HG02840 (cell line): ENCODE data around the gene PPP1R37.

Experiments used
- ATAC-seq: cut with Tn5 transposase; IDR thresholded peaks from one replicate; pipeline ENCODE4 v1.9.1; 2021; ENCODE audit warnings: mild to moderate bottlenecking, moderate library complexity, moderate number of reproducible peaks; ENCODE audit not compliant: unreplicated experiment, low FRiP score

The PPP1R37 gene

DNA sequence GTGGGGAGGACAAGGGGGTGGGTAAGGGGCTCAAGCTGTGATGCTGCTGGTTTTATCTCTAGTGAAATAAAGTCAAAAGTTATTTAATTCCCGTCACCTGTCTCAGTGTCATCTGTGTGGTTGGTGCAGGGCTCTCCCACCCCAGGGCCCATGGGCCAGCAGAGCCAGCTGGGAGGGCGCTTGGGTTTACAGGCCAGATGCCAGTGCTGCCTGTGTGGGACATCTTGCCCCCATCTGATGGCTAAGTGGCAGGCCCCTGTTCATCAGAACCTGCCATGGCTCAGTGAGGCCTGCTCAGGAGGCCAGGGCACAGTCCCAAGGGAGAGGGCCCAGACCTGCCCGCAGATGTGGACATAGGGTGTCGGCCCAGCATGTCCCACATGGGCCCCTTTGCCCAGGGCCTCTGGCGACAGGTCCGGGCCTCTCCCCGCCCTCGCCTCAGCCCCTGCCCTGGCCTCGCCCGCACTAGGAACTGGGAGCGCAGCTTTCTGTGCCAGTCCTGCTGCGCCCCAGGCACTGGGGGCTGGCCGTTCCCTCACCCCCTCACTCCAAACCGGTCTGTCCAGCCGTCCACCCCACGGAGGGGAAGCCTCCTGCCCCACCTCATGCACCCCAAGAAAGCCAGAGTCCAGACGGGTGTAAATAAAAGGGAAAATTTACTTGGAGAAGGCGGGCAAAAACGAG lies 22.0 kb upstream of the PPP1R37 start:
- no peak for ATAC-seq

DNA sequence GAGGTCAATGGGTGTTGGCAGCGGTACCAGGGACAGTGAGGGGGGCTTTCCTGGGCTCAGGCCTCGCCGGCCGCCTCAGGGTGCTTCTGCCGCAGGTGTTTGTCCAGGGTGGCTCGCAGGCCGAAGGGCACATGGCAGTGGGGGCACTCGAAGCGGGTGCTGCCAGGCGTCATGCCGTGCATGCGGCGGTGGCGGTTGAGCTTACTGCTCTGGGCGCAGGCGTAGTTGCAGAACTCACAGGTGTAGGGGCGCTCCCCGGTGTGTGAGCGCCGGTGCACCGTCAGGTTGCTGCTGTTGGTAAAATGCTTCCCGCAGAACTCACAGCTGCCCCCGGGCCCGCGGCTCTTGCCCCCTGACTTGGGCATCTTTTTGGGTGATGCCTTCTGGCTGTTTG lies 21.4 kb upstream of the PPP1R37 start:
- no peak for ATAC-seq

DNA sequence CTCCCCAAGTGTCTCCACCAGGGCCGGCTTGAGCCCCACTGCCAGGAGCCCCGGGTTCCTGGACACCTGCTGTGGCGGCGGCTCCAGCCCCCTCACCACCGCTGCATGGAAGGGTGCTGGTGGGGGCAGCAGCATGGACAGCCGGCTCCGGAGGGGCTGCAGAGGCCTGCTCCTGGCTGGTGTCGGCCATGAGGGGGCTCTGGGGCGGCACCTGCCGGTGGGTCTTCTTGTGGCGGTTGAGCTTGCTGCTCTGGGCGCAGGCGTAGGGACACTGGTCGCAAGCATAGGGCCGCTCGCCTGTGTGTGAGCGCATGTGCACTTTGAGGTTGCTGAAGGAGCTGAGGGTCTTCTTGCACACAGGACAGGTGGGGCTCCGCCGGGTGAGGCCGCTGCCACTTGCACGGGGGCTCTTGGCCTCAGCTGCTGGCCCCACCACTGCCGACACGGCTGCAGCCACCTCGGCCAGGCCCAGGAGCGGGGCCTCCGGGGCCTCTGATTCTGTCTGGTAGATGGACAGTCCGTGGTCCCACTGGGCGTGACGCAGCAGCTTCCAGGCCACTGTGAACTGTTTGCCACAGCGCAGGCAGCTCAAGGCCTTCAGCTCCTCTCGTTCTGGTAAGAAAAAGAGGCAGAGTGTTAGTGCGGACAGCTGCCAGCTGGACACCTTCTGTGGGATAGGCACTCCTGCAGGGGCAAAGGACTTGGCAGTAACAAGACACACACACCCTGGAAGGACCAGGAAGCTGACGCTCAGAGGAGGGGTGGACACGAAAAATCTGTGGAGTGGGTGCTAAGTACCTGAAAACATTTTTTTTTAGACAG lies 20.8 kb upstream of the PPP1R37 start:
- no peak for ATAC-seq

DNA sequence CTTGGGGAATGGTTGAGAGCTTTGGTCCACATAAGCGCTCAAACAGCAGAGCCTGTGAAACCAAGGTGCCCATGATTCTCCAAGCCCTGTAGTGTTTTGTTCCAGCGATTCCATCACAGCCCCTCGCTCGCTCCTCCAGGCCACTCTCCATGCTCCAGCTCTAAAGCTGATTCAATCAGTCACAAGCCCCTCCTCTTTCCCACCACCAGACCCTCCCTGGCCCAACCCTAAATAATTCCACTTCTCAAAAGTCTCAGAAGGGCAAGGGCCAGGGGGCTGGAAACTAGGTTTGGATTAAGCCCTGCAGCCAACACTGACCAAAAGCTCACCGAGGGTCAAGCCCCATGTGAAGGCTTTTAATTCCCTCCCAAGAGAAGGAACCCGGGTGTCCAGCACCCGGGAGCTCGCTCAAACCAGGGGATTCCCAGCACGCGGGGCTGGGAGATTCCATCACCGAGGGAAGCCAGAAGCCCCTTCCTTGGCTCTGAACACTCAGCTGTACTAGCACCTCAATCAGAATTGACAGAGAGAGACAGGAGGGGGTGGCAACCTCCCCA lies 18.2 kb upstream of the PPP1R37 start:
- no peak for ATAC-seq

DNA sequence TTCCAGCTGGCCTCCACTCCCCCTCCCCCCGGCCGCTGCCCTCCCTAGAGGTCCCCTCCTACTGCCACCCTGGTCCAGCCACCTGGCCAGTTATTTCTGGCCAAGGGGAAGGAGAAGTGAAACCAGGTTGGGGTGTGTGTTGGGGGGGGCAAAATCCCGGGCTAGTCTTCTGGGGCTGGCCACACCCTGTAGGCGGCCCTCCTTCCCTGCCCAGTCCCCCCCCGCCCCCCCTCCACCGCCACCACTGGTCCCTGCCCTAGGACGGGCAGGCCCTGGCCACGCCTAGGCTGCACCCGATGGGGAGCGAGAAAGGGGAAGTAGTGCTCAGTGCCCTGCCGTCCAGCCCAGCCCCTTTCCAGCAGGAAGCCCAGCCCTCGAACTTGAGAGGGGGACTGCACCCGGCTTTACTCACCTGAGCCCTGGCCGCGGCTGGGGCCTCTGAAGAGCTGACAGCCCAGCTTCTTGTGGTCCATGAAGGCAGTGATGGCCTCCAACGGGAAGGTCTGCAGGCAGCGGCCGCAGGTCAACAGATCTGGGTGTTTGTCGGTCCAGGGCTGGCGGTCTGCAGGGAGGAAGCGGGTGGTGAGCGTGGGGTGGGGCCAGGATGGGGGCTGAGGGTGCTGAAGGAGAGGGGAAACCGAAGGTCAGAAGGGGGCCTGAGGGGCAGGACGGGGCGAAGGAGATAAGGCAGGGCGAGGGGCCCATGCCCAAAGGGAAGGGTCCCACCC lies 17.5 kb upstream of the PPP1R37 start:
- ATAC-seq = peak; percentile 53

DNA sequence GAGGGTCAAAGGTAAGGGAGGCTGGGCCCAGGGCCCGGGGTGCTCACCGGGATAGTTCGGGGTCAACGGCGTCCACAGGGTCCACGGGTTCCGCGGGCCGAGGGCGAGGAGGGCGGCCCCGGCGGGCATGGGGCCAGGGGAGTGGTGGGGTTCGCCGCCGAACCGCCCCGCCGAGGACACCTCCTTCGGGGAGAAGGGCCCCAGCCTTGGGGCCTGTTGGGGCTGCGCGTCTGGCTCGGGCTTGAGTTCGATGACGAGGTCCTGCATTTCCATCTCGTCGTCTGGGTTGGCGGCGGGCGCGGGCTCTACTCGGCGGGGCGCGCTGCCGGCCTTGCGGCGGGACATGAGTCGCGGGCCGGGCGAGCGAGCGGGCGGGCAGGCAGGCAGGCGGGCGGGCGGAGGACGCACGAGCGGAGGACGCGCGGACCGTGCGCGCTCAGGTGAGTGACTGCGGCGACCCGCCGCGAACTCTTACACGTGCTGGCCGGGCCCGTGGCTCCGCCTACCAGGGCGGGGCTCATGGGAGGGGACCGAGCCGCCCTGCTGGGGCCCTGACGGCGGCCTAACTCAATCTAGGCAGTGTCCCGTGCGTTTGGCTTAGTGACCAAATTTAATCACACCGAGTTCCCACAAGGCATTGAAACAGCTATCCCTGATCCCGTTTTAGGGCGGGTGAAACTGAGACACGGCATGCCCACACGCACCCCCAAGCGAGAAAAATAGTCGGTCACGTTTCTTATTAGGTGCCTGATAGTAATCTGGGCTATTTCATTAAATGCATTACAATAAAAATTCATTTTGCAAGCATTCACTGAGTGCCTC lies 16.7 kb upstream of the PPP1R37 start, which contains the start of gene ZNF296:
TSS of gene ZNF296 (minus strand) at position 450 of the 822 bp plus-strand sequence. CDS start at position 345, 105 bp downstream.
- peak; percentile 40 for ATAC-seq

DNA sequence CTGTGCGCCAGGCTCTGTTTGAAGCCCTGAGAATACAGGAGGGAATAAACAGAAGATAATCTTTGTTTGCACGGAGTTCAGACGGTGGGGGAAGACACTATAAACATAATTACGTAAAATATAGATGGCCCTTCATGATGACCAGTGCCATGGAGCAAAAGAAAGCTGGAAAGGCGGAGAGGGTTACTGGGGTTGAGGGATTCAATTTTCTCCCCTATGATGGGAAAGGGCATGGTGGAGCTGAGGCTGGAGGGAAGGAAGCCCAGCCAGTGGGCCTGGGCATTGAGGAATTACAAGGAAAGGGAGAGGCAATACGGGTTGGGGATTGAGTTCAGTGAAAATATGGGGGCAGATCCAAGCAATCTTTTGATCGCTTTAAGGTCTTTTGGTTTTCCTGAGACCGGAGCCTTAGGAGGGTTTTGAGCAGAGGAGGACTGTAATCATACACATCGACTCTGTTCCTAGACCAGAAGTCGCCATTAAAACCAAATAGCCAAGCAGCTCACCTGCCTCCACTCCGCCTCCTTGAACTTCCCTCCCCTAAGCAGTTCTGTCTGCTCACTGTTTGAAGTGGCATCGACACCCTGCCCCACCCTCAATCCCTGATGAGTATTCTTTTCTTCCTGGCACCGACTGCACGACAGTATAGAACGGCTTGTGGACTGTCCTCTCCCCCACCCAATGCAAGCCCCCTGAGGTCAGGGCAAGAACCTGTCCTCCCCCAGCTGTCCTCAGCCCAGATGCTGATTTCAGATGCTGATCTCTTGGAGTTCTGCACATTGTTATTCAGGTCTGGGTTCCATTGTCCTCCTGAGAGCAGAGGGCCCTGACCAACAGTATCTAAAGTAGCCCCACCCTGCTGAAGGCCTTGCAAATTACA lies 15.9 kb upstream of the PPP1R37 start:
- ATAC-seq = no peak

DNA sequence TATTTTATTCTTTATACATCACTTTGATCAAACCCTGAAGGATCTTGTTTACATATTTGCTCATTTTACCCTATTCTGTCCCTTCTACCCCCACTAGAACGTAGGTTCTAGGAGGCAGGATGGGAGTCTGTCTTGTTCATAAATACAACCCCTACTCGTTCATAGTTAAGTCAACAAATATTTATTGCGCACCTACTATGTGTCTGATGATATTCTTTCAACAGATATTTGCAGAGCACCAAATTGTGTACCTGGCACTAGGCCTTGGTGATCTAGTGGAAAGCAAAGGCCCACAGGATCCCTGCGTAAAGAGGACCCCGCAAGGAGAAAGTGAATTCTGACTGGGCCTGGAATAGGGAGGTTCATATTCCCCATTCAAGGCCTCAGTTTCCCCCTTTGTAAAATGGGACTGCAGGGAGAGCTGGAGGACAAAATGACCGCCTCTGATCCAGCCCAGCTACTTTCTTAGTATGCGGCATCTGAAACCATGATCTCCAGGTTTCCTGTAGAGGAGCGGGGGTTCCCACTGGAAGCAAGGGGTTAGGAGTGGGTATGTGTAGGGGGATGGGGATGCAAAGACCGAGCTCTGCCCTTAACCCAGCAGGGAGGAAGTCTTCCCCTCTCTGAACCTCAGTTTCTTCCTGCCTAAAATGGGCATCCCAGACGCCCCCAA lies 14.5 kb upstream of the PPP1R37 start:
- no peak for ATAC-seq

DNA sequence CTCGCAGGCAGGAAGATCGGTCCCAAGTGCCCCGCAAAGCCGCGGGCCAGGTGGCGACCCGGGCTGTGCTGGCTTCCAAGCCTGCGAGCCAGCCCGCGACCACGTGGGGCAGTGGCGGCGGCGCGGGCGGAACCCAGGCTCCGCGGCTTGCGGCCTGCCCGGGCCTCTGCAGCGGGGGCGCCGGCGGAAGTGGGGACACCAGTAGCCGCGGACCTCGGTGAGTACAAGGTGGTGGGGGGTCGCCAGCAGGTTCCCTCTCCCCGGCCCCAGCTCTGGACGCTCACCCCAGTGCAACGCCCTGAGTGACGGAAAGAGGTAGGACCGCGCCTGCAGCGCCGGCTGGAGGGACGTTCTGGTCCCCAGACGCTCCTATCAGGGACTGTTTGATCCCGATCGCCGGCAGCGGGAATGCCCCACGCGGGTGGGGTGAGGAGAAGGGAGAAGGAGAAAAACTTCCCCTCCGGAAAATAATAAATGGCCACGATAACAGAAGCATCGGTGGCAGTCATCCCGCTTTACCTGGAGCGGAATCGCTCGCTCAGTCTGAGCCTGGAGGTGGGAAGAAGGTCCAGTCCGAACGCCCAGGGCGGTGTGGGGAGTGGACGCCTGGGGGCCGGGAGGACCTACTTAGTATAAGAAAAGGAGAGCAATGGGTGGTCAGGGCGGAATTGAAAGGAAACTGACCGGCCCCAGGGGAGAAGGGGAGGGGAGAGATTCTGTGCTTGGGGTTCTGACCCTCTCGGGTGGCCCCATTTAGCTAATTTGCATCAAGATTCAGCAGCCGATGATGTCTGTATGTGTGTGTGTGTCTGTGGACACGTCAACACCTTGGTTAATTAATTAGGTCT lies 13.7 kb upstream of the PPP1R37 start, which contains the start of gene GEMIN7:
TSS of gene GEMIN7 (plus strand) at position 198 of the 848 bp plus-strand sequence. CDS start 10,855 bp downstream, outside the sequence.
- ATAC-seq = no peak

DNA sequence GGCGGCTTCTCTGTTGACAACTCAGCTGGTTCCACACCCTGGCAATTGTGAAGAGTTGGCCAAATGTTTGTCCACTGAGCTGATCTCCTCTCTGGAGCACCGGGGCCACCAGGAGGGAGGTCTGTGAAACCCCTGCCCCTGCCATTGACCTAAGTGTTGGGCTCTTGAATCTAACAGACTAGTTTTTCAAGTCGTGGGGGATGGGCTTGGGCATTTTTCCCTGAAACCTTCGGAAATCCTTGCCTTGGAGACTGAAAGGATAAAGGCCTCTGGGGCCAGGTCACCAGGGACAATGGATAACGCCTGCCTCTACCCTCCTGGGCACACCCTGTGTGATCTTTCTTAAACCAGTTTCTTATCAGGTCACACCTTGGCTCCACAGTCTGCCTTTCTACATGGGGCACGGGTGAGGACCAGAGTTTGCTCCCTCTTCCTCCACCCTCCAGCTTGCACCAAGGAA lies 13.0 kb upstream of the PPP1R37 start:
- no peak for ATAC-seq

DNA sequence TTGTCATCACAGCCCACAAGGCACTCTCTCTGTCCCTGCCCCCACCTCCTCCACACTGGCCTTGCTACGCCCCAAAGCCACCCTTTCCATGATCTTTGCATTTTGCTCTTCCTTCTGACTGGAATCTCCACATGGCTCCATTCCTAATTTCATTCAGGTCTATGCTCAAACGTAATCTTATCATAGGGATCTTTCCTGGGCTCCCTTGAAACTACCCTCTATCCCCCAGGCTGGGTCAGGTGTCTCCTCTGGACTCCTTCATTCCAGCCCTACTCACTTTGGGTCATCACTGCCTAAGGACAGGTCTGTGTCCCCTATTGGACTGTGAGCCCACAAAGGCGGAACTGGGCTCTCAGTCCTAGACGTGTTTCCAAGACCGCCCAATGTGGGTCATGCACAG lies 10.8 kb upstream of the PPP1R37 start:
- no peak for ATAC-seq

DNA sequence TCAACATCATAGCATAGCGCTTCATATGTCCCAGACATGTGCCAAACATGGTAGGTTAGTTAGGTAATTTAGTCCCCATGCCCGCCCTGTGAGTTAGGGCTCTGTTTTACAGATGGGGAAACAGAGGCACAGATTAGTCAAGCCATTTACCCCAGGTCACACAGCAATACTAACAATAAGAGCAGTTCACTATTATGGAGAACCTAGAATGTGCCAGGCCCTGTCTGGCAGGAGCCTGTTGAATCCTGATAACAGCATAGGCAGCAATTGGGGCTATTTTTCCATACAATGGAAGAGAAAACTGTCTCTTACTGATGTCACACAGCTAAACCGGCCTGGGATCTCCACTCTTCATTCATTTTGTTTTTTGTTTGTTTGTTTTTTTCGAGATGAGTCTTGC lies 6.5 kb upstream of the PPP1R37 start:
- ATAC-seq = no peak

DNA sequence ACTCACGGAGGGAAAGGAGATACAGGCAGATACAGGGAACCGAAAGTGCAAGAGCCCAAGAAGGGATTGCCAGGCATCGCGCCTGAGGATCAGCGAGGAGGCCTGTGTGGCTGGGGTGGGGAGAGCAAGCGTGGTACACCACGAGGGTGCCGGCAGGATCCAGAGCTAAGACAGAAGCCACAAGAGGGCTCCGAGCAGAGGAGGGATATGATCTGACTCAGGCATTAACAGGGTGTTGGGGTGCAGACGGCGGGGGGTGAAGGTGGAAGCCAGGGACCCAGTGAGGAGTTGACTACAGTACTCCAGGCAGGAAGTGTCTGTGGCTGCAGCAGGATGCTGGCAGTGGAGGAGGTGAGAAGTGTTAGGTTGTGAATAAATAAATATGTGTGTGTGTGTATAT lies 5.4 kb upstream of the PPP1R37 start:
- ATAC-seq = no peak

DNA sequence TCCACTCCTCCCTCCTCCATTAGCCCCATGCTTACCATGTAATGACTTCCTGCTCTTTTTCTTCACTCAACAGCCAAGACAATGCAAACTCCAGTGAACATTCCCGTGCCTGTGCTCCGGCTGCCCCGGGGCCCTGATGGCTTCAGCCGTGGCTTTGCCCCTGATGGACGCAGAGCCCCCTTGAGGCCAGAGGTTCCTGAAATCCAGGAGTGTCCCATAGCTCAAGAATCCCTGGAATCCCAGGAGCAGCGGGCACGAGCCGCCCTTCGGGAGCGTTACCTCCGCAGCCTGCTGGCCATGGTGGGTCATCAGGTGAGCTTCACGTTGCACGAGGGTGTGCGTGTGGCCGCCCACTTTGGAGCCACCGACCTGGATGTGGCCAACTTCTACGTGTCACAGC lies 2.9 kb upstream of the PPP1R37 start:
- ATAC-seq = no peak

DNA sequence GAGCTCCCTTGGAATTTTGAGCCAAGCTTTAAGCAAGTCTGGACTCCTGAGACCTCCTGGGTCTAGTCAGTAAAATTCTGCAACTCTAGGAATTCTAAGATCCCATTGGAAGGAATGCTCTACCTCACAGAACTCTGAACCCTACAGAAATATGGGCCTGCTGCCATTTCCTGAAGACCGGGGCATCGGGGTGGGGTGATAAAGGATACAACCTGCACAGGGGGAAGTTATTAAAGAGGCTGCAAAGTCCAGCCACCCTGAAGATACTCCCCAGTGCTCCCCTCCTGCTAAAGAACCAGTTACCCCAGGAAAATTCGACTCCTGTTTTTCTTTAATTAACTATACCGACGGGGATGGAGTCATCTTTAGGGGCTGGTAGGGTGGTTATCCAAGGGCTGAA lies 2.4 kb upstream of the PPP1R37 start:
- no peak for ATAC-seq

DNA sequence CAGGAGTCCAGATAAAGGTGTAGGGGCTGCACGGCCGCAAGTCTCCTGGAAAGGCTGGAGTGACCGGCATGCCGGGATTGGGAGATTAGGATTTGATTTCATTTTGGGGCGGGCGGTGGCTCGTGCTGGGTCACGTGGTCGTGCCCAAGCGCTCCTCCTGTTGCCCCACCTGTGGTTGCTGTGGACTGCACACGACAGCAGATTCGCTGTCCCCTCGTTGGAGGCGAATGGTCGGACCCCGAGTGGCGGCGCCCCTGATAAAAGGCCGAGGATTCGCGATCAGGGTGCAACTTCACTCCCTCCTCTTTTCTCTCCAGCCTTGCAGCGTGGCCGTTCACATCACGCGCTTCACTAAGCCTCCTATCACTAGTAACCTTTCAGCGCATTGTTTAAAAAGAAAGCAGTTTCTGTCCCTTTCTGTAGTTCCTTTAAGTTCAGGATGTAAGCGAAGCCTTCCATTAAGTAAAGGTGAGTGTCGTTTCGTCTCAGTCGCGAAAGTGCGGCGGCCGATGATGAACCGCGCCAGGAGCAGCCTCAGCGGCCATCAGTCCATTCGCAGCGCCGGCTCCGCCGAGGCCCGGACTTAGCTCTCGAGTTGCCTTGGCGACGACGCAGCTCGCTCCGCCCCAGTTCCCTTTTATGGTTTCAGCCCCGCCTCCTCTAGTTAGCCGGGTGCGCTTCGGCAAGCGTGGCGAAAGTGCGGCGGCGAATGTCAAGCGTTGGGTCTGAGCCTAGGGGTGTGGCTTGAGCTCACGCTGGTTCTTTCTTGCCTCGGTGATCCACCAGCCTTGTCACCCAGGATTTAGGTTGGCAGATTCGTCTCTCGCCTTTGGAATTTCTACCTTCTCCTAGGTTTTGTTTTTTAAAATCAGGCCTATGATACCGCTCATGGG lies 1.7 kb upstream of the PPP1R37 start:
- ATAC-seq = peak; percentile 57
